ENCODE measurements around the gene PRRC2A.

The PRRC2A gene

DNA sequence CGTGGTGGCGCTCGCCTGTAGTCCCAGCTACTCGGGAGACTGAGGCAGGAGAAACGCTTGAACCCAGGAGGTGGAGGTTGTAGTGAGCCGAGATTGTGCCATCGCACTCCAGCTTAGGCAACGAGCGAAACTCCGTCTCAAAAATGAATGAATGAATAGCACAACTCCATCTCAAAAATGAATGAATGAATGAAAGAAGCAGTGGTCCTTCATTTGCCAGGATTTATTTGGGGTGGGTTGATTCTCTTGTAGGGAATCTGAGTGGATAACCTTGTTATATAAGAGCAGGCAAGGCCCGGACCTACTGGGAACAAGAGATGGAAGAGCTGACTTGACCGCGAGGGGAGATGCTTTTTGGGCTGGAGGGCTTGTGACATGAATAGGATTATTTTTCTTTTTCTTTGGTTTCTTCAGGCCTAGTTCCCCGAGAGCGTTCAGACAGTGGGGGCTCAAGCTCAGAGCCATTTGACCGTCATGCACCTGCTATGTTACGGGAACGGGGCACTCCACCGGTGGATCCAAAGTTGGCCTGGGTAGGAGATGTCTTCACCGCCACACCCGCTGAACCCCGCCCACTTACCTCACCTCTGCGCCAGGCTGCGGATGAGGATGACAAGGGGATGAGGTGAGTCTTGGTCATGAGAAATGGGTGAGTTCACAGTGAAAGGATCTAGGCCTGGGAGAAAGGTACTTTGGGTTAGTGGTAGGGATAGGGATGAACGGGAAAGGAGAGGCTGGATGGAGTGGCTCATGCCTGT, 9.8 kb downstream of the PRRC2A start:
- Mint-ChIP-seq H3K9me3 (no peaks in the 10 kb centered on the region), H3K27ac (peak overlapping the region; percentile 25), H3K4me3 (no peak overlapping the region), H3K36me3 (peaks cover 95% of the 10 kb centered on the region), H3K4me1 (peaks cover 6% of the 10 kb centered on the region), H3K27me3 (no peaks in the 10 kb centered on the region)
- no peak for ATAC-seq

DNA sequence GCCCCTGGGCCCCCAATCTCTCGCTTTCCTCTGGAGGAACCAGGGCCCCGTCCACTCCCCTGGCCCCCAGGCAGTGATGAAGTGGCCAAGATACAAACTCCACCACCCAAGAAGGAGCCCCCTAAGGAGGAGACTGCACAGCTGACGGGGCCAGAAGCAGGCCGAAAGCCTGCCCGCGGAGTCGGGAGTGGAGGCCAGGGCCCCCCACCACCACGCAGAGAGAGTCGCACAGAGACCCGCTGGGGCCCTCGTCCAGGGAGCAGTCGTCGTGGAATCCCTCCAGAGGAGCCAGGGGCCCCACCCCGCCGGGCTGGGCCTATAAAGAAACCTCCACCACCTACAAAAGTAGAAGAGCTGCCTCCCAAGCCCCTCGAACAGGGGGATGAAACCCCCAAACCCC, 10.7 kb downstream of the PRRC2A start:
- H3K27ac Mint-ChIP-seq: peak overlapping the region; percentile 25
- H3K27me3 Mint-ChIP-seq: no peaks in the 10 kb centered on the region
- peaks cover 6% of the 10 kb centered on the region for H3K4me1 Mint-ChIP-seq
- ATAC-seq: no peak
- H3K36me3 Mint-ChIP-seq: peaks cover 92% of the 10 kb centered on the region
- H3K4me3 Mint-ChIP-seq: no peak overlapping the region
- no peaks in the 10 kb centered on the region for H3K9me3 Mint-ChIP-seq

DNA sequence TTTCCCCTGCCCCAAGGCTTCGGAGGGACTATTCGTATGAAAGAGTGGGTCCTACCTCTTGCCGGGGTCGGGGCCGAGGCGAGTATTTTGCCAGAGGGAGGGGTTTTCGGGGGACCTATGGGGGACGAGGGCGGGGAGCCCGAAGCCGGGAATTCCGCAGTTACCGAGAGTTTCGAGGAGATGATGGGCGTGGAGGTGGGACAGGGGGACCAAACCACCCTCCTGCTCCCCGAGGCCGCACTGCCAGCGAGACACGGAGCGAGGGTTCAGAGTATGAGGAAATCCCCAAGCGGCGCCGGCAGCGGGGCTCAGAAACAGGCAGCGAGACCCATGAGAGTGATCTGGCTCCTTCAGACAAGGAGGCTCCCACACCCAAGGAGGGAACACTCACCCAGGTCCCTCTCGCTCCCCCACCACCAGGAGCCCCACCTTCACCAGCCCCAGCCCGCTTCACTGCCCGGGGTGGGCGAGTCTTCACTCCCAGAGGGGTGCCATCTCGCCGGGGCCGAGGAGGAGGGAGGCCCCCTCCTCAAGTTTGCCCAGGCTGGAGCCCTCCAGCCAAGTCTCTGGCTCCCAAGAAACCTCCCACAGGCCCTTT, 11.3 kb downstream of the PRRC2A start:
- peaks cover 92% of the 10 kb centered on the region for H3K36me3 Mint-ChIP-seq
- peaks cover 6% of the 10 kb centered on the region for H3K4me1 Mint-ChIP-seq
- H3K27ac Mint-ChIP-seq: peak overlapping the region; percentile 25
- H3K27me3 Mint-ChIP-seq: no peaks in the 10 kb centered on the region
- no peaks in the 10 kb centered on the region for H3K9me3 Mint-ChIP-seq
- ATAC-seq: no peak
- no peak overlapping the region for H3K4me3 Mint-ChIP-seq

DNA sequence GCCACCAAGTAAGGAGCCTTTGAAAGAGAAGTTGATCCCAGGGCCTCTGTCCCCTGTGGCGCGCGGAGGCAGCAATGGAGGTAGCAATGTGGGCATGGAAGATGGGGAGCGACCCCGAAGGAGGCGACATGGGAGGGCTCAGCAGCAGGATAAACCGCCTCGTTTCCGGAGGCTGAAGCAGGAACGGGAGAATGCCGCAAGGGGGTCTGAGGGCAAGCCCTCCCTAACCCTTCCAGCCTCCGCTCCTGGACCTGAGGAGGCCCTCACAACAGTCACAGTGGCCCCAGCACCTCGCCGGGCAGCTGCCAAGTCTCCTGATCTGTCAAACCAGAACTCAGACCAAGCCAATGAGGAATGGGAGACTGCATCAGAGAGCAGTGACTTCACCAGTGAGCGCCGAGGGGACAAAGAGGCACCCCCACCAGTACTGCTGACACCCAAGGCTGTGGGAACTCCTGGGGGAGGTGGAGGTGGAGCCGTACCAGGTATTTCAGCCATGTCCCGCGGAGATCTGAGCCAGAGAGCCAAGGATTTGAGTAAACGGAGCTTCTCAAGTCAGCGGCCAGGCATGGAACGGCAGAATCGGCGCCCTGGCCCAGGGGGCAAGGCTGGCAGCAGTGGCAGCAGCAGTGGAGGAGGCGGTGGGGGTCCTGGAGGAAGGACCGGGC, 11.9 kb downstream of the PRRC2A start:
- H3K27ac Mint-ChIP-seq: no peak overlapping the region
- H3K9me3 Mint-ChIP-seq: no peaks in the 10 kb centered on the region
- H3K4me1 Mint-ChIP-seq: peaks cover 5% of the 10 kb centered on the region
- H3K4me3 Mint-ChIP-seq: no peak overlapping the region
- no peaks in the 10 kb centered on the region for H3K27me3 Mint-ChIP-seq
- H3K36me3 Mint-ChIP-seq: peaks cover 92% of the 10 kb centered on the region
- no peak for ATAC-seq

DNA sequence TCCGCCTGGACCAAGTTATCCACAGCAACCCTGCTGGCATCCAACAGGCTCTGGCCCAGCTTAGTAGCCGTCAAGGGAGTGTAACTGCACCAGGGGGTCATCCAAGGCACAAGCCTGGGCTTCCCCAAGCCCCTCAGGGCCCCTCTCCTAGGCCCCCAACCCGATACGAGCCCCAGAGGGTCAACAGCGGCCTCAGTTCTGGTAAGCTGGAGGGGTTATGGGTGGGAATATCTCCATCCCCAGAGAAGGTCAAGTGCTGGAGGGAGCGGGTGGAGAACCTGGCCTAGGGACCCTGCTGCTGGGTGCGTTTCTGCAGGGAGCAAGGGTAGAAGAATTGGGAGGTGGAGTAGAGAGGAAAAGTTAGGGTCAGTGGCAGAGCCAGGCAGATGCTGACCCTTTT, 12.9 kb downstream of the PRRC2A start:
- Mint-ChIP-seq H3K4me3 (no peak overlapping the region), H3K27ac (no peak overlapping the region), H3K9me3 (no peaks in the 10 kb centered on the region), H3K4me1 (no peaks in the 10 kb centered on the region), H3K27me3 (no peaks in the 10 kb centered on the region), H3K36me3 (peaks cover 83% of the 10 kb centered on the region)
- no peak for ATAC-seq

DNA sequence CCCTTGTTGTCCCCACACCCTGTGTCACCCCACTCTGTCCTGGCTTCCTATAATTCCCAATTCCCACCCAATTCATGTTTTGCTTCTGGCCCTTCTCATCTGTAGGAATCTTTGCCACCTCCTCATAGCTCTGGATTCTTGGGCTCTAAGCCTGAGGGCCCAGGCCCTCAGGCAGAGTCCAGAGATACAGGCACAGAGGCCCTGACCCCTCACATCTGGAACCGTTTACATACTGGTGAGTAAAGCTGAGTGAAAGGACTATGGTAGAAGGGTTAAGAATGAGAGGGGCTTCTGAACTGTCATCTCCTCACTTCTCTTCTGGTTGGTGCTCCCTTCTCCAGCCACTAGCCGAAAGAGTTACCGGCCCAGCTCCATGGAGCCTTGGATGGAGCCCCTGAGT, 13.6 kb downstream of the PRRC2A start:
- H3K4me3 Mint-ChIP-seq: no peak overlapping the region
- peaks cover 86% of the 10 kb centered on the region for H3K36me3 Mint-ChIP-seq
- no peaks in the 10 kb centered on the region for H3K4me1 Mint-ChIP-seq
- H3K27me3 Mint-ChIP-seq: no peaks in the 10 kb centered on the region
- no peaks in the 10 kb centered on the region for H3K9me3 Mint-ChIP-seq
- no peak for ATAC-seq
- peak overlapping the region; percentile 23 for H3K27ac Mint-ChIP-seq

DNA sequence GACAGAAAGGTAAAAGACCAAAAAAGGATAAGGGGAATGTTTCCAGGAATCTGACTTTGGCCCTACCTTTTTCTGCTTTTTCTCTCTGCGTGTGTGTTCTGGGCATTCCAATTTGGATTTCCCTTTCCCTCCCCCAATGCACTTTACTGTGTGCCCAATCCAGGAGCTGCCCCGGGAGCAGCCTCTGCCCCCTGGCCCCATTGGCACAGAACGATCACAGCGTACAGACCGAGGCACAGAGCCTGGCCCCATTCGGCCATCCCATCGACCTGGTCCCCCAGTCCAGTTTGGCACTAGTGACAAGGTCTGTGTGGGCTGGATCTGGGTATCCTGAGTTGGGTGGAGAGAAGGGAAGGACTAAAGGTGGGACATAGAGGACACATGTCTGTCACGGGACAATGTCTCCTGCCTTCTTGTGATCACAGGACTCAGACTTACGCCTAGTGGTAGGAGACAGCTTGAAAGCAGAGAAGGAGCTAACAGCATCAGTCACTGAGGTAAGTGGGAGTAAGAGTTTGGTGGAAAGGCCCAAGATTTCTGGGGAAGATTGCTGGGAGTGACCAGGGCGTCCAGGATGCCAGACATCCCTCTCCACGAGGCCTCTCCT, 14.6 kb downstream of the PRRC2A start:
- ATAC-seq: no peak
- no peak overlapping the region for H3K4me3 Mint-ChIP-seq
- no peaks in the 10 kb centered on the region for H3K4me1 Mint-ChIP-seq
- no peaks in the 10 kb centered on the region for H3K9me3 Mint-ChIP-seq
- H3K27ac Mint-ChIP-seq: no peak overlapping the region
- no peaks in the 10 kb centered on the region for H3K27me3 Mint-ChIP-seq
- H3K36me3 Mint-ChIP-seq: peaks cover 77% of the 10 kb centered on the region

DNA sequence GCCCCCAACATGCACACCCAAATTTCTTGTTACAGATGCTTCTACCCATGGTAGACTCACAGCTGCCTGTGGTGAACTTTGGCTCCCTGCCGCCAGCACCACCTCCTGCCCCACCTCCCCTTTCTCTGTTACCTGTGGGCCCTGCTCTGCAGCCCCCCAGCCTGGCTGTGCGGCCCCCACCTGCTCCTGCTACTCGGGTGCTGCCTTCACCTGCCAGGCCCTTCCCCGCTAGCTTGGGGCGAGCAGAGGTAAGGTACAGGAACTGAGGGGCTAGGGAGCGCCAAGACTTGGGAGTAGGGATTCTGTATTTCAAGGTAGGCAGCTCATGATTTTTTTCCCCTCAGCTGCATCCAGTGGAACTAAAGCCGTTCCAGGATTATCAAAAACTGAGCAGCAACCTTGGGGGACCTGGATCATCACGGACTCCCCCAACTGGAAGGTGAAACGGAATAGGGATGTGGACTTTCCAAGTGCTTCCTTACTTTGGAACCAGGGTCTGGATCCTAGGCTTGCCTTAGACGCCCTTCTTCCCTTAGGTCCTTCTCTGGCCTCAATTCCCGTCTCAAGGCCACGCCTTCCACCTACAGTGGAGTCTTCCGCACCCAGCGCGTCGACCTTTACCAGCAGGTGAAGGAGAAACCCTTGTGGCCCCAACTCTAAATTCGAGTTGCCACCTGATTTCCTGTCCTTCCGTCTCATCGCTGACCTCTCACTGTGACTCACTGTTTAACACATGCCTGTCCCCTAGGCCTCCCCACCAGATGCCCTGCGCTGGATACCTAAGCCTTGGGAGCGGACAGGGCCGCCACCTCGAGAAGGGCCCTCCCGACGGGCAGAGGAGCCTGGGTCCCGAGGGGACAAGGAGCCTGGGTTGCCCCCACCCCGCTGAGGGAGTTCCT, 16.4 kb downstream of the PRRC2A start:
- no peaks in the 10 kb centered on the region for H3K27me3 Mint-ChIP-seq
- H3K27ac Mint-ChIP-seq: no peak overlapping the region
- H3K36me3 Mint-ChIP-seq: peaks cover 73% of the 10 kb centered on the region
- H3K9me3 Mint-ChIP-seq: no peaks in the 10 kb centered on the region
- H3K4me1 Mint-ChIP-seq: no peaks in the 10 kb centered on the region
- no peak for ATAC-seq
- H3K4me3 Mint-ChIP-seq: no peak overlapping the region

DNA sequence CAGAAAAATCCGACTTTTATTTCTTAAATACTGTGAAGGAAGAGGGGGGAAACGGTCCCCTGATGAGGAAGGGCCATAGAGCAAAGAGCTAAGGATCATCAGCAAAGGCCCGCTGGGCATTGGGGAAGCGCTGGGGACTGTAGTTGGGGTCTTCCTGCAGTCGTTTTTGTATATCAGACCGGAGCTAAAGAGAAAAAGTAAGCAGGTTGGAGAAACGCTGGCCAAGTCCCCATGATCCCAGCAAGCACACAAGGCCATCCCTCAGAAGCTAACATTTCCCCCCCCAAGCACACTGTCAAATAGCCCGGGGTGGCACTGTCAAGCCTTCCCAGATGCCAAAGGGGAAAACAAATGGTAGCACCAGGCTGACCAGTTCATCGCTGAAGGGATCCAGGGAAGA, 18.5 kb downstream of the PRRC2A start:
- Mint-ChIP-seq H3K9me3 (no peaks in the 10 kb centered on the region), H3K4me3 (no peak overlapping the region), H3K36me3 (peaks cover 61% of the 10 kb centered on the region), H3K27me3 (no peaks in the 10 kb centered on the region), H3K4me1 (no peaks in the 10 kb centered on the region), H3K27ac (no peak overlapping the region)
- ATAC-seq: no peak

DNA sequence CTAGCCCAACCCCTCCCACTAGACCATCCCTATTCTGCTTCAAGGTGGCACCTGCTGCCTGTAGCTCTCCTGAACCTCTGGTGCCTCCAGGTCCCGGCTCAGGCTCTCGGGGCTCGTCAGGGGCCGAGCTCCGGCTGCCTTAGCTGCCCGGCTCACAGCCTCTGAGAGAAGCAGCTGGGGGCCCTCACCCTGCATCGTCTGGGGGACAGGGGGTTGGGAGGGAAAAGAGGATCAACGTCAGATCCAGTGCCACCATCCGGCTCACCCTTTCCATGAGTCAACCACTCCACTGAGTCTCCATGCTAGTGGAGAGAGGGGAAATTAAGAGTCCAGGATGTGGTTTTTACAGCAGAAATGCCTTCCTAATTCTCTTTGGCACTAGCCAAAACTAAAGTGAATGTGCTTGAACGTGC, 18.9 kb downstream of the PRRC2A start:
- no peaks in the 10 kb centered on the region for H3K9me3 Mint-ChIP-seq
- H3K4me3 Mint-ChIP-seq: no peak overlapping the region
- no peaks in the 10 kb centered on the region for H3K27me3 Mint-ChIP-seq
- H3K4me1 Mint-ChIP-seq: no peaks in the 10 kb centered on the region
- ATAC-seq: no peak
- H3K27ac Mint-ChIP-seq: no peak overlapping the region
- H3K36me3 Mint-ChIP-seq: peaks cover 58% of the 10 kb centered on the region

DNA sequence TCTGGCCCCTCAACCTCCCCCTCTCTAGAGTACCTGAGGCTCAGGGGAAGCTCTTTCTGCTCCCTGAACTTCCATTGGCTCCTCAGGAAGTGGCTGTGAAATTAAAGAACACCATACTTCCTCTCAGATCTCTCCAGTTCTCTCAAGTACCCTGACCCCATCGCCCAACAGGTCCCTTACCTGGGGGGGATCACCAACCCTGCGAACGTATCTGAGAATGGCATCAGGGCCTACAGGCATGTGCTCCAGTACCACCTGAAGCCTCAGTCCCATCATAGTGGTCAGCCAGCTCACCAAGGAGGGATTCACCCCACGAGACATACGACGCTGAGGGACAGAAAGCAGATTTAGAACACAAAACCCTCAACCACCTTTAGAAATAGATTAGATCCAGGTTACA, 20.1 kb downstream of the PRRC2A start:
- peaks cover 5% of the 10 kb centered on the region for H3K4me1 Mint-ChIP-seq
- H3K9me3 Mint-ChIP-seq: no peaks in the 10 kb centered on the region
- H3K4me3 Mint-ChIP-seq: no peak overlapping the region
- no peaks in the 10 kb centered on the region for H3K27me3 Mint-ChIP-seq
- peaks cover 58% of the 10 kb centered on the region for H3K36me3 Mint-ChIP-seq
- H3K27ac Mint-ChIP-seq: no peak overlapping the region
- ATAC-seq: no peak

DNA sequence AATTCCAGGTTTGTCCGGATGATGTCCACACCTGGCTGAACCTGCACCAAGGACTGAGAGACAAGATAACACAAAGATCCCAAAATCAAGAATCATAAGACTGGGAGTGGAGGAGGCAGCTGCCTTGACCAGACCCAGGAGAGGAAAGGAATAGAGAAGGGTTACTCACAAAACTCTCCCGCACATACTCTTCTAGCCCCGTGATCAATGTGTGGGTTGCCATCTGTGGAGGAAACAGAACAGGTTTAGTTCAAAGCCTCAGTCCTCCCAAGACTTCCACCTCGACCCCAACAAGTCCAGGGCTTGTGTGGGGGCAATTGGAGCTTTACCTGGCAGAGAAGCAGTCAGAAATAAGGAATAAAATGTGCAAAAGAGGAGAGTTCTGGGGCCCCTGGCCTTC, 20.9 kb downstream of the PRRC2A start:
- no peaks in the 10 kb centered on the region for H3K9me3 Mint-ChIP-seq
- no peak overlapping the region for H3K4me3 Mint-ChIP-seq
- H3K27me3 Mint-ChIP-seq: no peaks in the 10 kb centered on the region
- no peak overlapping the region for H3K27ac Mint-ChIP-seq
- ATAC-seq: no peak
- peaks cover 5% of the 10 kb centered on the region for H3K4me1 Mint-ChIP-seq
- peaks cover 54% of the 10 kb centered on the region for H3K36me3 Mint-ChIP-seq

DNA sequence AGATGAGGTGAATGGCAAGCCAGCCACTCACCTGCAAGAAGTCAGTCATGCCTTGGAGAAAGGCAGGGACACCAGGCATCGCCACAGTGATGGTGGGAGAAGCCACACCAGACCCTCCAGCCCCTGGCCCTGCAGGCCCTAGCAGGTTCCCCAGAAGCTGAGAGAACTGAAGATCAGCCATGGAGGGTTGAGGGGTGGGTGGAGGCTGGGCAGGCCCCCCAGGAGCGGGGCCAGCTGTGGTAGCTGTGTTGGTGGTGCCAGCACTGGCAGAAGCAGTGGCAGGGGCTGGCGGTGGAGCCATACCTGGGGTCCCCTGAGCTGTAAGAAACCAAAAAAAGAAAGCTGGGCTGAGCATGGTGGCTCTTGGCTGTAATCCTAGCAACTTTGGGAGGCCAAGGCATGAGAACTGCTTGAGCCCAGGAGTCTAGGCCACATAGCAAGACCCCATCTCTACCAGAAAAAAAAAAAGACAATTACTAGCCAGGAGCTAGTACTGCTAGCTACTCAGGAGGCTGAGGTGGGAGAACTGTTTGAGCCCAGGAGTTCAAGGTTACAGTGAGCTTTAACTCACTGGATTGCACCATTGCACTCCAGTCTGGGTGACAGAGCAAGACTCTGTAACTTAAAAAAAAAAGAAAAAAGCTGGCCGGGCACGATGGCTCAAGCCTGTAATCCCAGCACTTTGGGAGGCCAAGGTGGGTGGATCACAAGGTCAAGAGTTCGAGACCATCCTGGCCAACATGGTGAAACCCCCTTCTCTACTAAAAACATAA, 22.5 kb downstream of the PRRC2A start:
- Mint-ChIP-seq H3K4me1 (peaks cover 5% of the 10 kb centered on the region), H3K4me3 (no peak overlapping the region), H3K27ac (no peak overlapping the region), H3K27me3 (no peaks in the 10 kb centered on the region), H3K9me3 (no peaks in the 10 kb centered on the region), H3K36me3 (peaks cover 54% of the 10 kb centered on the region)
- ATAC-seq: no peak

DNA sequence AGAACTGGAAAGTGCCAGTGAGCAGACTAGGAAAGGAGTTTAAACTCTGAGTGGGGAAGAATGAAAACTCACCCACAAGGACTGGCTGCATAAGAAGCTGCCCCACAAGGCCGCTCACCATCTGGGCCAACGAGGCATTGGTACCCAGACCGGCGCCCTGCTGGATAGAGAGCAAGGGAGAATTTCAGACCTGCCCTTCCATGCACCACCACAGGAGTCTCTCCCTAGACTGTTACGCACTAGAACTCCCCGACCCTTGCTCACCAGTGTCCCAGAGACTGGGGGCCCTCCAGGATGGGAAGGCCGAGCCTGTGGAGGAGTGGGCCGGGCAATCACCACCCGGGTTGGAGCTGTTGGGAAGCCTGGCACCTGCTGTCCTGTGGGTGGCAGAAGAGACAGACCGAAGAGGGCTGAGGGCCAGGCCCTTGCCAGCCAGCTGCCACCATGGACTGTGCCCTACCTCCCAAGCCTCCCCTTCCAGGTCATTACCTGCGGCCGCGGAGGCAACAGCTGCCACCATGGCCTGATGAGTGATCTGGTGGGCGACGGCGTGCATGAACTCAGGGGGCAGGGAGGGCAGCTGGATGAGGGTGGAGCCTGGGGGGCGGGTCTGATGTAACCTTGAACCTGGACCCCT, 23.4 kb downstream of the PRRC2A start:
- Mint-ChIP-seq H3K27ac (no peak overlapping the region), H3K9me3 (no peaks in the 10 kb centered on the region), H3K36me3 (peaks cover 51% of the 10 kb centered on the region), H3K4me3 (no peak overlapping the region), H3K27me3 (no peaks in the 10 kb centered on the region), H3K4me1 (peaks cover 7% of the 10 kb centered on the region)
- ATAC-seq: no peak
